ENCODE data around the gene PLEKHM3.

PLEKHM3 gene

GRCh38 chr2:207871506-207871905, 153.8 kb downstream of the PLEKHM3 start:
- H3K4me1 ChIP-seq (ENCODE audit: control insufficient read depth, insufficient read depth, low read length, unreplicated experiment): peaks cover 17% of the 10 kb centered on the region
- H3K27ac ChIP-seq (ENCODE audit: low read depth, low read length): no peak overlapping the region

GRCh38 chr2:207870814-207871213, 154.5 kb downstream of the PLEKHM3 start:
- H3K27me3 ChIP-seq (ENCODE audit: insufficient read depth, low read length): no peaks in the 10 kb centered on the region
- H3K79me2 ChIP-seq (ENCODE audit: control insufficient read depth, insufficient read depth, low read length, unreplicated experiment): no peaks in the 10 kb centered on the region
- H2AFZ ChIP-seq (ENCODE audit: low read length, unreplicated experiment): no peak overlapping the region
- no peak overlapping the region for H3K27ac ChIP-seq (ENCODE audit: low read depth, low read length)
- peaks cover 15% of the 10 kb centered on the region for H3K4me1 ChIP-seq (ENCODE audit: control insufficient read depth, insufficient read depth, low read length, unreplicated experiment)
- H3K36me3 ChIP-seq (ENCODE audit: insufficient read depth, low read length): no peaks in the 10 kb centered on the region
- no peak overlapping the region for H3K4me3 ChIP-seq (ENCODE audit: low read depth, low read length)

More at GRCh38 chr2:207871506-207871905, 153.8 kb downstream of the PLEKHM3 start:
- no peaks in the 10 kb centered on the region for H3K36me3 ChIP-seq (ENCODE audit: insufficient read depth, low read length)
- H3K27me3 ChIP-seq (ENCODE audit: insufficient read depth, low read length): no peaks in the 10 kb centered on the region
- no peak overlapping the region for H2AFZ ChIP-seq (ENCODE audit: low read length, unreplicated experiment)
- no peaks in the 10 kb centered on the region for H3K79me2 ChIP-seq (ENCODE audit: control insufficient read depth, insufficient read depth, low read length, unreplicated experiment)
- H3K4me3 ChIP-seq (ENCODE audit: low read depth, low read length): no peak overlapping the region

DNA sequence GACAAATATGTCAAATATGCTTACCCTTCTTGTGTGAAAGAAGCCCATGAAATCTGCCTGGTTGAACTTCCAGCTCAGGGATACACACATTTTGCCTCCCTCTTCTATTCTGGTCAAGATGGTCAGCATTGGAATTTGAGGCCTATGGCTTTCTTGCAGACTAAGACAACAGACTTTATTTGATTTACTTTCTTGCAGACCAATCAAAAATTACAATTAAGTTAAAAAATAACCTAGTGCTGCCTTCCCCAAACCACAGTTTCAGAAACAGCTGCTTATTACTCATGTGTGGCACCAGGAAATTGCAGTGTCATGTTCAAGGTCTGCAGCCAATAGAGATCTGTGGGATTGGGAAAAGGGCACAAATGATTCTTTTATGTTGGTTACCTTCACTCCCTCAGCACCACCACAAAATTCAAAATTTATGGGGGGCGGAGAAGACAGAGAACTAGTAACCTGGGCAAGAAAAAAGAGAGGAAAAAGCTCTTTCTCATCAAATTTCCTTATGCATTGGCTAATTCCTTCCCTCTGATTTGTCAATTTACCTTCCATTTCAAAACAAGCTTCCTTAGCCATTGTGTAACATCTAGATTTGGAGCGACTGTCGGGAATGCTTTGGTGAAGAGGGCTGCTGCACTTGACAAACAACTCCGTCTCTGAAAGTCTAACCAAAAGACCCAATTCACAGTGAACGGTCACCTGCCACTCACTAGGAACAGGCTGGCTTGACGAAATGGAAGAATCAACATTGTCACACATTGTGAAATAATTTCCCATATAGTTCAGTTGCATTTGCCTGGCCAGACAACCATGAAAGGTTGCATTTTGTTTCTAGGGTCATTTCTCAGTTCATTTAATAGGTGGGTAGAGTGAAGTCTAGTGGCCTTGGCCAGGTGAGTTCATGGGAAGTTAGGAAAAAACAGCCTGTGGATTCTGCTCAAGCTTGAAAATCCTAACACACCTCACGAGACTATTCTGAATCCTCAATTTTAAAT, 155.2 kb downstream of the PLEKHM3 start:
- Histone ChIP-seq H3K4me1 (ENCODE audit: control insufficient read depth, insufficient read depth, low read length, unreplicated experiment) (peaks cover 15% of the 10 kb centered on the region), H3K36me3 (ENCODE audit: insufficient read depth, low read length) (no peaks in the 10 kb centered on the region), H3K27me3 (ENCODE audit: insufficient read depth, low read length) (no peaks in the 10 kb centered on the region), H3K79me2 (ENCODE audit: control insufficient read depth, insufficient read depth, low read length, unreplicated experiment) (no peaks in the 10 kb centered on the region), H2AFZ (ENCODE audit: low read length, unreplicated experiment) (no peak overlapping the region), H3K4me3 (ENCODE audit: low read depth, low read length) (no peak overlapping the region), H3K27ac (ENCODE audit: low read depth, low read length) (peak overlapping the region; percentile 17; the same call in 1 of the 2 replicates)

DNA sequence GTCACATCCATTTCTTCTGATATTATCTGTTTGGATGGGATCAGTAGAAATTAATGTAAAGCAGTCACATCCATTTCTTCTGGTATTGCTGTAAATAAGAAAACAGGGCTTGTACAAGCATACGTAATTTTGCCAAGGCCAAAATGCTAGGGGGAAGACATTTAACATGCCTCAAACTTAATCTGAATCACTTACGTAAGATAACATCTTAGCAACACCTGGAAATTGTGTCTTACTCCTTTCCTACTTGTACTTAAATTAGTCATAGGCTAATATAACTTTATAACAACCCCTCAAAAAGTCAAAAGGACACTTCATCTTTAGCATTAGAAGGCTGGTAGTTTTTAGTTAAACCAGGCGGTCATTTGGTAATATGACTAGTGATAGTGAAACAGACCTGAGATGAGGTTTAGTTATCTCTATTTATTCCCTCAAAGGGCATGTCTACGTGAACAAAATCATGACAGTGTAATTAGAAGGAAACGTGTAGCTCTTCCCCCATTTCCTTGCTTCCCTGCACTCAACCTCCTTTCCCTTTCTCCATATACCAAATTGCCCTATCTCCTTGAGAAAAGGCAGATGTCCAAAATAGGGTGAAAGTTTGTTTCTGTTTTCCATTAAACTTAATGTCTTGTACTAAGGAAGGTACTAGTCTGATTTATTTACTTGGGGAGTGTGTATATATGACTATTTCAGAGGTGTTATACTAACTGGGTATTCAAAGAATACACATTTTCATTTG, 156.3 kb downstream of the PLEKHM3 start:
- Histone ChIP-seq H3K36me3 (ENCODE audit: insufficient read depth, low read length) (no peaks in the 10 kb centered on the region), H3K27me3 (ENCODE audit: insufficient read depth, low read length) (no peaks in the 10 kb centered on the region), H3K27ac (ENCODE audit: low read depth, low read length) (no peak overlapping the region), H2AFZ (ENCODE audit: low read length, unreplicated experiment) (no peak overlapping the region), H3K79me2 (ENCODE audit: control insufficient read depth, insufficient read depth, low read length, unreplicated experiment) (no peaks in the 10 kb centered on the region), H3K4me3 (ENCODE audit: low read depth, low read length) (no peak overlapping the region), H3K4me1 (ENCODE audit: control insufficient read depth, insufficient read depth, low read length, unreplicated experiment) (peaks cover 15% of the 10 kb centered on the region)

GRCh38 chr2:207867905-207868304, 157.4 kb downstream of the PLEKHM3 start:
- Histone ChIP-seq H2AFZ (ENCODE audit: low read length, unreplicated experiment) (no peak overlapping the region), H3K79me2 (ENCODE audit: control insufficient read depth, insufficient read depth, low read length, unreplicated experiment) (no peaks in the 10 kb centered on the region), H3K4me3 (ENCODE audit: low read depth, low read length) (no peak overlapping the region), H3K27me3 (ENCODE audit: insufficient read depth, low read length) (no peaks in the 10 kb centered on the region), H3K27ac (ENCODE audit: low read depth, low read length) (no peak overlapping the region), H3K36me3 (ENCODE audit: insufficient read depth, low read length) (no peaks in the 10 kb centered on the region), H3K4me1 (ENCODE audit: control insufficient read depth, insufficient read depth, low read length, unreplicated experiment) (peaks cover 15% of the 10 kb centered on the region)

GRCh38 chr2:207867056-207867455, 158.3 kb downstream of the PLEKHM3 start:
- Histone ChIP-seq H2AFZ (ENCODE audit: low read length, unreplicated experiment) (no peak overlapping the region), H3K27ac (ENCODE audit: low read depth, low read length) (no peak overlapping the region), H3K27me3 (ENCODE audit: insufficient read depth, low read length) (no peaks in the 10 kb centered on the region), H3K36me3 (ENCODE audit: insufficient read depth, low read length) (no peaks in the 10 kb centered on the region), H3K4me1 (ENCODE audit: control insufficient read depth, insufficient read depth, low read length, unreplicated experiment) (peaks cover 15% of the 10 kb centered on the region), H3K79me2 (ENCODE audit: control insufficient read depth, insufficient read depth, low read length, unreplicated experiment) (no peaks in the 10 kb centered on the region), H3K4me3 (ENCODE audit: low read depth, low read length) (no peak overlapping the region)

DNA sequence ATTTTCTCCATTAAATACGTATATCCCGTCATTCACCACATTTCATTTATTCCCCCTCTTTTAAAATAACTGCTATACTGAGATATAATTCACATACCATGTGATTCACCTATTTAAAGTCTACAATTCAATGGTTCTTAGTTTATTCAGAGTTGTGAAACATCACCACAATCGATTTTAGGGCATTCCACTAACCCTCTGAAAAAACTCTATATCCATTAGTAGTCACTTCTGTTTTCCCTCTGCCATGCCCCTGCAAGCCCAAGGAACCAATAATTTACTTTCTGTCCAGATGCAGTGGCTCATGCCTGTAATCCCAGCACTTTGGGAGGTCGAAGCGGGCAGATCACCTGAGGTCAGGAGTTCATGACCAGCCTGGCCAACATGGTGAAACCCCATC, 160.1 kb downstream of the PLEKHM3 start:
- Histone ChIP-seq H3K27ac (ENCODE audit: low read depth, low read length) (no peak overlapping the region), H3K36me3 (ENCODE audit: insufficient read depth, low read length) (no peaks in the 10 kb centered on the region), H3K4me3 (ENCODE audit: low read depth, low read length) (no peak overlapping the region), H2AFZ (ENCODE audit: low read length, unreplicated experiment) (no peak overlapping the region), H3K79me2 (ENCODE audit: control insufficient read depth, insufficient read depth, low read length, unreplicated experiment) (no peaks in the 10 kb centered on the region), H3K27me3 (ENCODE audit: insufficient read depth, low read length) (no peaks in the 10 kb centered on the region), H3K4me1 (ENCODE audit: control insufficient read depth, insufficient read depth, low read length, unreplicated experiment) (peaks cover 12% of the 10 kb centered on the region)

DNA sequence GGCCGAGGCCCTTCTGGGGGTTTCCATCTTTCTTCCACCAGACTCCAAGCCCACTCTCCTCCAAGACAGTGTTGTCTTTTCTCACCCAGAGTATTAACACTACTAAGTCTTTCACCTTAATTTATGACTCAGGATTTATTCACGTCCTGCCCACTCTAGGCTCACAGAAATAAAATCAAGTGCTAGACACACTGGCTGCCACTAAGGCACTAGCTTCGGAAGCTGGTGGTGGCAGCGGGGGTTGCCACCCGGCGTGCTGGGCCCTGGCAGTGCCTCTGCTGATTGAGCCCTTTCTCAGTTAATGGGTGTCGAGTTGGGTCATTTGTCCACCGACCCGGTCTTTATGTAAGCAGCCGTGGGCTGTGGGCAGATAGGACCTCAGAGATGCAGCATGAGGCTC, 162.0 kb downstream of the PLEKHM3 start:
- H3K36me3 ChIP-seq (ENCODE audit: insufficient read depth, low read length): no peaks in the 10 kb centered on the region

DNA sequence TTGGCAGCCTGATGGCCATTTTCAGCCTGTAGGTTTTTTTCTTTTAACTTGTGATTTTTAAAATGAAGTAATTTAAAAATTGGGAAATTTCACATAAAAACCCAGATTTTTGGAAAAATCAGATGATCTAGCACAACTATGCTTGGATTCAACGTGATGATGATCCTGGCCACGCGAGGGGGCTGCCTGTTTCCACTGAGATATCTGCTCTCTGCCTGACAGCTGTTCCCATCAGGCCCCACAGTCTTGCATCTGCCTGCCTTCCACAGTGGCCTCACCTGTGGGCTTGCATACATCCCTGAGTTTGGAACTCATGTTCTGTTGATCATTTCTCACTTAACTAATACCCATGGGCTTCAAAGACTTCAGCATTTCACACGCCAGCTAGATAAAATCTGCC, 163.5 kb downstream of the PLEKHM3 start:
- Histone ChIP-seq H3K4me3 (ENCODE audit: low read depth, low read length) (no peak overlapping the region), H3K27ac (ENCODE audit: low read depth, low read length) (no peak overlapping the region), H3K4me1 (ENCODE audit: control insufficient read depth, insufficient read depth, low read length, unreplicated experiment) (no peaks in the 10 kb centered on the region), H3K79me2 (ENCODE audit: control insufficient read depth, insufficient read depth, low read length, unreplicated experiment) (no peaks in the 10 kb centered on the region), H2AFZ (ENCODE audit: low read length, unreplicated experiment) (no peak overlapping the region), H3K27me3 (ENCODE audit: insufficient read depth, low read length) (no peaks in the 10 kb centered on the region), H3K36me3 (ENCODE audit: insufficient read depth, low read length) (no peaks in the 10 kb centered on the region)

More for the DNA sequence above, 162.0 kb downstream of the PLEKHM3 start:
- Histone ChIP-seq H3K27ac (ENCODE audit: low read depth, low read length) (no peak overlapping the region), H3K4me1 (ENCODE audit: control insufficient read depth, insufficient read depth, low read length, unreplicated experiment) (no peaks in the 10 kb centered on the region), H3K27me3 (ENCODE audit: insufficient read depth, low read length) (no peaks in the 10 kb centered on the region), H2AFZ (ENCODE audit: low read length, unreplicated experiment) (no peak overlapping the region), H3K79me2 (ENCODE audit: control insufficient read depth, insufficient read depth, low read length, unreplicated experiment) (no peaks in the 10 kb centered on the region), H3K4me3 (ENCODE audit: low read depth, low read length) (no peak overlapping the region)

DNA sequence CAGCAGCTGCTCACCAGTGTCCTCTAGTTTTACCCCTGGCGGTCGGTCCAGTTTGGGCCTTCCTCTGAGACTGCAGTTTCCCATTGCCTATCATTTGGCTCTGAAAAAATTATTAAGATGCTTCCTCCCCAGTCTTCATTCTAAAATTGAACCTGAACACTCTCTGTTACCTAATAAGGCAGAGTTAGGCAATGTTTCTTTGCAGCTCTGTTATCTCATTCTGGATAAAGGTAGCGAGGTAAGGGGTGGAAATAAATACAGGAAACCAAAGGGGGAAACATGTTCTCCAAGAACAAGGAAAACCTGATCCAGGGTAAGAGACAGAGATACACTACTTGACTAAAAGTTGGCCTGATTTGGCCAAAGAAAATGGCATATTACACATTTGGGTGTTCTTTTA, 164.6 kb downstream of the PLEKHM3 start:
- Histone ChIP-seq H3K4me3 (ENCODE audit: low read depth, low read length) (no peak overlapping the region), H3K36me3 (ENCODE audit: insufficient read depth, low read length) (no peaks in the 10 kb centered on the region), H3K4me1 (ENCODE audit: control insufficient read depth, insufficient read depth, low read length, unreplicated experiment) (no peaks in the 10 kb centered on the region), H2AFZ (ENCODE audit: low read length, unreplicated experiment) (no peak overlapping the region), H3K27ac (ENCODE audit: low read depth, low read length) (no peak overlapping the region), H3K27me3 (ENCODE audit: insufficient read depth, low read length) (no peaks in the 10 kb centered on the region), H3K79me2 (ENCODE audit: control insufficient read depth, insufficient read depth, low read length, unreplicated experiment) (no peaks in the 10 kb centered on the region)

Data from ACC112 (cell line).